NB4 (cell line): ENCODE results near the gene LMO2.
A peak's percentile ranks its signal among the peaks of the same experiment; 100 is the strongest.

Source experiments
- DNase-seq: peaks from one replicate; pipeline ENCODE4 v3.0.0; 2010; ENCODE audit warnings: low read depth
- H3K4me3 ChIP-seq: one replicate; pipeline ENCODE4 v1.5.1; 2011; ENCODE audit warnings: mild to moderate bottlenecking, low read depth, low read length, moderate library complexity
- MAX ChIP-seq: IDR thresholded peaks from 2 replicates; pipeline ENCODE4 v1.6.1; 2011; ENCODE audit warnings: low read depth, low read length
- MYC ChIP-seq: IDR thresholded peaks from 2 replicates; pipeline ENCODE4 v1.6.1; 2011; ENCODE audit warnings: low read depth, low read length
- POLR2A ChIP-seq: IDR thresholded peaks from 2 replicates; pipeline ENCODE4 v1.6.1; 2011; ENCODE audit warnings: mild to moderate bottlenecking; ENCODE audit not compliant: insufficient read length; ENCODE audit errors: extremely low read depth
- TF ChIP-seq, protein P1 (sequence below): IDR thresholded peaks from one replicate; pipeline ENCODE4 v1.5.1; 2012; ENCODE audit warnings: low read depth, low read length

Gene LMO2

GRCh38 chr11:33895752-33896137 is 3.9 kb upstream of the LMO2 start:
- DNase-seq: no peak
- TF ChIP-seq MAX: no peak
- no peak for TF ChIP-seq MYC
- TF ChIP-seq, protein P1, sequence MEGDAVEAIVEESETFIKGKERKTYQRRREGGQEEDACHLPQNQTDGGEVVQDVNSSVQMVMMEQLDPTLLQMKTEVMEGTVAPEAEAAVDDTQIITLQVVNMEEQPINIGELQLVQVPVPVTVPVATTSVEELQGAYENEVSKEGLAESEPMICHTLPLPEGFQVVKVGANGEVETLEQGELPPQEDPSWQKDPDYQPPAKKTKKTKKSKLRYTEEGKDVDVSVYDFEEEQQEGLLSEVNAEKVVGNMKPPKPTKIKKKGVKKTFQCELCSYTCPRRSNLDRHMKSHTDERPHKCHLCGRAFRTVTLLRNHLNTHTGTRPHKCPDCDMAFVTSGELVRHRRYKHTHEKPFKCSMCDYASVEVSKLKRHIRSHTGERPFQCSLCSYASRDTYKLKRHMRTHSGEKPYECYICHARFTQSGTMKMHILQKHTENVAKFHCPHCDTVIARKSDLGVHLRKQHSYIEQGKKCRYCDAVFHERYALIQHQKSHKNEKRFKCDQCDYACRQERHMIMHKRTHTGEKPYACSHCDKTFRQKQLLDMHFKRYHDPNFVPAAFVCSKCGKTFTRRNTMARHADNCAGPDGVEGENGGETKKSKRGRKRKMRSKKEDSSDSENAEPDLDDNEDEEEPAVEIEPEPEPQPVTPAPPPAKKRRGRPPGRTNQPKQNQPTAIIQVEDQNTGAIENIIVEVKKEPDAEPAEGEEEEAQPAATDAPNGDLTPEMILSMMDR: no peak
- no peak for TF ChIP-seq POLR2A

DNA sequence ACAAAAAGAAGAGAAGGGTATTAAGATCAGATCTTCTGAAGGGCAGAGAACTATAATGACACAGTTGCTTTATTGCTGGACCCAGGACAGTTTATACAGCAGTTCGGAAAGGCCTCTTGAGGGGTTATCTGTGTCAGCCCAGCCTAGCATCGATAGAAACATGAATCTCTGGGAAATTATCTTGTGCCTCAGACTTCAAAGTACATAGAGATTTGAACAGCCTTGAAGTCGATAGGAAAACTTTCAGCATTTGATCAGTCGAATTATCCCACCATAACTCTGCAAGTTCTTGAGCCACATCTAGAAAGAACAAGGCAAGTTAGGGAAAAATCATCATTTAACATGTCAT is 2.5 kb upstream of the LMO2 start:
- TF ChIP-seq POLR2A (no peak), MAX (no peak), MYC (no peak)
- TF ChIP-seq, protein P1: no peak
- H3K4me3 ChIP-seq: peak overlapping the region; percentile 98
- DNase-seq: no peak

More at GRCh38 chr11:33895752-33896137, 3.9 kb upstream of the LMO2 start:
- H3K4me3 ChIP-seq: no peak overlapping the region

- H3K4me3 ChIP-seq: peak overlapping the region; percentile 98
- TF ChIP-seq MAX: no peak; the same call in 1 of the 2 replicates
- TF ChIP-seq POLR2A: peak; percentile 90
- TF ChIP-seq MYC: peak; percentile 86
- TF ChIP-seq, protein P1: no peak
- DNase-seq: peak; percentile 98
Measured at GRCh38 chr11:33893711-33894397, 2.0 kb upstream of the LMO2 start.

DNA sequence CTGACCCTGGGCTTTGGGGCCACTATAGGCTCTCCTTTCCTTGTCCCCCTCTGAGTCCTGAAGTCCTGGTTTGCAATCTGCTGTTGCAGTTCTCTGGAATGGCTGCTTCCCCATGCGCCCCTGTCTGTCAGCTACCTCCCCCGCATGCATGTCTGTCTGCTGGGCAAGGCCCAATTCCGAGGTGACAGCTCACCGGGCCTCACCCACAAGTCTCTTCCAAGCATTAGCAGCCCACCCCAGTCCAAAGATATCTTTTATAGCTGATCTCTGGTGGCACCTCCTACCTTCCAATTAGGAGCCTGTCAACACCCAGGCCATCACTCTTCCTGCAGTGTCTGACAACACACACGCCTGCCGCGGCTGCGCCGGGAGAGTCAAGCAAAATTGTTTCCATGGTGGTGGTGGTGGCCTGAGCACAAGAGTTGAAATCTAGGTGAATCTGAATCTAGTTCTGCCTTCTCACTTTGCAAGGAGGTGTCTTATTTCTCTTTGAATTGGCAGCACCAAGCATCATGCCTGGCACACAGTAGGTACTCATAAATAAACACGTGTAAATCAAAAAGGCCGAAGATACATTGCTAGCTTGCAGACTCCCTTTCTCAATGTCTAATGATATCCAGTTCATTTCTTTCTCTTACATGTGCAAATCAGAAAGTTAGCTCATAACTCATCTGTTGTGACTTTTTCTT is 1.2 kb upstream of the LMO2 start:
- H3K4me3 ChIP-seq: peak overlapping the region; percentile 98
- TF ChIP-seq MYC (peak; percentile 86), POLR2A (peak; percentile 60), MAX (peak; percentile 82)
- TF ChIP-seq, protein P1: no peak
- DNase-seq: peak; percentile 96

GRCh38 chr11:33889821-33890378 is 2.0 kb downstream of the LMO2 start:
- no peak for TF ChIP-seq MYC
- TF ChIP-seq, protein P1: no peak
- TF ChIP-seq MAX: no peak
- no peak for TF ChIP-seq POLR2A
- DNase-seq: no peak
- peak overlapping the region; percentile 98 for H3K4me3 ChIP-seq
